NB4 (cell line): ENCODE measurements around the gene MYO16.

Experiments used
- TF ChIP-seq, protein P1 (sequence below): IDR thresholded peaks from one replicate; pipeline ENCODE4 v1.5.1; 2012; ENCODE audit warnings: low read depth, low read length
- TF ChIP-seq, protein P2 (sequence below): IDR thresholded peaks from 2 replicates; pipeline ENCODE4 v1.6.1; 2011; ENCODE audit warnings: low read depth, low read length

DNA sequence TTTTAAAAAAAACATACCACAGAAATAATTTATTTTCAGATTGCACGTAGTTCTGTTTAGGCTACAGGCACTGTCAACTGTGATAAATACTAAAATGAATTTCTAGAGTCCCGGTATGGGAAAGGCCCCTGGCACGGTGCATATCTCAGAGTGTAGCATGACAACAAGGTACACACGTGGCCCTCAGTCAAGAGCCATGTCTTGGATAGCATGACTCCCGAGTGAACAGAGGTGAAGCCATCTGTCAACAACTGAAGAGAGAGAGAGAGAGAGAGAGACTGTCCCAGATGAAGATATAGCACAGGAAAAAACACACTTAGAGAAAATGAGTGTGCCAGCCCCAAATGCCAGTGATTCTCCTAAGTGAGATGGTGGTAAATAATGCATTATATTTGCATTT lies 297.5 kb downstream of the MYO16 start:
- TF ChIP-seq, protein P1, sequence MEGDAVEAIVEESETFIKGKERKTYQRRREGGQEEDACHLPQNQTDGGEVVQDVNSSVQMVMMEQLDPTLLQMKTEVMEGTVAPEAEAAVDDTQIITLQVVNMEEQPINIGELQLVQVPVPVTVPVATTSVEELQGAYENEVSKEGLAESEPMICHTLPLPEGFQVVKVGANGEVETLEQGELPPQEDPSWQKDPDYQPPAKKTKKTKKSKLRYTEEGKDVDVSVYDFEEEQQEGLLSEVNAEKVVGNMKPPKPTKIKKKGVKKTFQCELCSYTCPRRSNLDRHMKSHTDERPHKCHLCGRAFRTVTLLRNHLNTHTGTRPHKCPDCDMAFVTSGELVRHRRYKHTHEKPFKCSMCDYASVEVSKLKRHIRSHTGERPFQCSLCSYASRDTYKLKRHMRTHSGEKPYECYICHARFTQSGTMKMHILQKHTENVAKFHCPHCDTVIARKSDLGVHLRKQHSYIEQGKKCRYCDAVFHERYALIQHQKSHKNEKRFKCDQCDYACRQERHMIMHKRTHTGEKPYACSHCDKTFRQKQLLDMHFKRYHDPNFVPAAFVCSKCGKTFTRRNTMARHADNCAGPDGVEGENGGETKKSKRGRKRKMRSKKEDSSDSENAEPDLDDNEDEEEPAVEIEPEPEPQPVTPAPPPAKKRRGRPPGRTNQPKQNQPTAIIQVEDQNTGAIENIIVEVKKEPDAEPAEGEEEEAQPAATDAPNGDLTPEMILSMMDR = no peak
- TF ChIP-seq, protein P2, sequence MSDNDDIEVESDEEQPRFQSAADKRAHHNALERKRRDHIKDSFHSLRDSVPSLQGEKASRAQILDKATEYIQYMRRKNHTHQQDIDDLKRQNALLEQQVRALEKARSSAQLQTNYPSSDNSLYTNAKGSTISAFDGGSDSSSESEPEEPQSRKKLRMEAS = no peak
